PC-3 (cell line): ENCODE data around the gene PNMA6E. TPM values are rescaled to one million over a fixed set of nuclear protein-coding genes. Genes with fewer than 3 reads are reported as not detected.

ENCODE experiments used
- ATAC-seq: fragments of 200-7000 bp; cut with Tn5 transposase; 2 replicates; pipeline ENCODE4 v1.9.1; 2020; ENCODE audit warnings: mild to moderate bottlenecking, moderate library complexity
- BruUV-seq: library from RNA; stranded (reverse); fragments of 400-500 nt; replicated peaks from 2 replicates; lab custom pipeline; 2021; lab: Mats Ljungman, UMichigan
- CTCF ChIA-PET: fragments of 300-600 bp; sonication (Branson Sonifier 250); formaldehyde crosslinking; loops from one replicate; lab custom pipeline; 2022; ENCODE audit warnings: antibody characterized with exemption; lab: Charles Lee
- POLR2A ChIA-PET: fragments of 300-600 bp; sonication (Branson Sonifier 250); formaldehyde crosslinking; loops from one replicate; lab custom pipeline; 2022; ENCODE audit warnings: antibody characterized with exemption; ENCODE audit not compliant: unreplicated experiment; lab: Charles Lee
- DNase-seq: peaks from one replicate; pipeline ENCODE4 v3.0.0-alpha.2; 2015
- H2AFZ ChIP-seq: fragments of 300-600 bp; sonication (generic); 2 replicates; pipeline ENCODE4 v1.6.0; 2016; ENCODE audit warnings: antibody characterized with exemption, low read length
- H3F3A ChIP-seq: fragments of 300-600 bp; sonication (generic); one replicate; pipeline ENCODE4 v1.6.0; 2017; ENCODE audit warnings: antibody characterized with exemption, low read length, control low read depth, mild to moderate bottlenecking; ENCODE audit not compliant: unreplicated experiment
- H3K27ac ChIP-seq: fragments of 300-600 bp; sonication (generic); 2 replicates; pipeline ENCODE4 v1.5.1; 2016; ENCODE audit warnings: mild to moderate bottlenecking, low read length
- H3K27me3 ChIP-seq: fragments of 300-600 bp; sonication (generic); 2 replicates; pipeline ENCODE4 v1.6.1; 2016; ENCODE audit warnings: low read length, mixed read lengths
- H3K36me3 ChIP-seq: fragments of 300-600 bp; sonication (generic); 2 replicates; pipeline ENCODE4 v1.6.1; 2016; ENCODE audit warnings: low read depth, mixed run types, low read length, mixed read lengths
- H3K4me1 ChIP-seq: fragments of 300-600 bp; sonication (generic); 2 replicates; pipeline ENCODE4 v1.5.1; 2016; ENCODE audit warnings: low read length; ENCODE audit not compliant: insufficient read depth
- H3K4me2 ChIP-seq: fragments of 300-600 bp; sonication (generic); 2 replicates; pipeline ENCODE4 v1.6.0; 2016; ENCODE audit warnings: low read length
- H3K4me3 ChIP-seq: fragments of 300-600 bp; sonication (generic); 2 replicates; pipeline ENCODE4 v1.5.1; 2016; ENCODE audit warnings: mild to moderate bottlenecking, low read length, mixed read lengths
- H3K79me2 ChIP-seq: fragments of 300-600 bp; sonication (generic); 2 replicates; pipeline ENCODE4 v1.6.1; 2017; ENCODE audit warnings: low read length, mixed read lengths
- H3K9ac ChIP-seq: fragments of 300-600 bp; sonication (generic); 2 replicates; pipeline ENCODE4 v1.6.0; 2016; ENCODE audit warnings: mild to moderate bottlenecking, low read length
- H3K9me2 ChIP-seq: fragments of 300-600 bp; sonication (generic); replicated peaks from 2 replicates; pipeline ENCODE4 v1.6.1; 2016; ENCODE audit warnings: mixed run types, low read length, mixed read lengths
- H3K9me3 ChIP-seq: fragments of 300-600 bp; sonication (generic); 2 replicates; pipeline ENCODE4 v1.6.1; 2016; ENCODE audit warnings: low read length, mixed read lengths
- H4K20me1 ChIP-seq: fragments of 300-600 bp; sonication (generic); 2 replicates; pipeline ENCODE4 v1.6.1; 2016; ENCODE audit warnings: low read length, mixed read lengths
- CTCF ChIP-seq: fragments of 300-600 bp; sonication (generic); conservative IDR thresholded peaks from 2 replicates; pipeline ENCODE4 v1.5.1; 2017; ENCODE audit warnings: antibody characterized with exemption, low read depth, mild to moderate bottlenecking, low read length
- EZH2 ChIP-seq: fragments of 300-600 bp; sonication (generic); IDR thresholded peaks from one replicate; pipeline ENCODE4 v1.6.1; 2017; ENCODE audit warnings: antibody characterized with exemption, mild to moderate bottlenecking, low read length; ENCODE audit not compliant: unreplicated experiment
- EZH2phosphoT487 ChIP-seq: fragments of 300-600 bp; sonication (generic); IDR thresholded peaks from 2 replicates; pipeline ENCODE4 v1.6.1; 2018; ENCODE audit warnings: mild to moderate bottlenecking, antibody characterized with exemption, low read length, borderline replicate concordance
- intact Hi-C: fragments of 100-400 bp; cut with micrococcal nuclease; formaldehyde crosslinking; loops from 2 replicates; pipeline ENCODE4 v1.9.0; 2023
- total RNA-seq: library from RNA; depleted of rRNA; stranded (reverse); fragments of >200 nt; gene quantifications from 2 replicates; pipeline ENCODE4 v1.2.3, GENCODE V29; 2014

The PNMA6E gene
- total RNA-seq, 1 experiment from 2014 or later, result not detected

- no peak for TF ChIP-seq CTCF
- TF ChIP-seq EZH2, result no peak
- no peak for TF ChIP-seq EZH2phosphoT487
- CTCF ChIA-PET, result no interaction called here
These were observed 46.4 kb upstream of the PNMA6E start for GRCh38 chrX:153447581-153447960.

GRCh38 chrX:153446950-153447580 lies 45.9 kb upstream of the PNMA6E start:
- Histone ChIP-seq H3K36me3 (no peaks in the 10 kb centered on the region), H3K27me3 (no peaks in the 10 kb centered on the region), H3K4me1 (peaks cover 6% of the 10 kb centered on the region; the same call in 1 of the 2 replicates), H2AFZ (no peak overlapping the region), H3K4me2 (no peak overlapping the region), H4K20me1 (no peaks in the 10 kb centered on the region), H3K9me2 (no peaks in the 10 kb centered on the region), H3F3A (no peaks in the 10 kb centered on the region), H3K4me3 (no peak overlapping the region), H3K79me2 (no peaks in the 10 kb centered on the region), H3K9ac (no peak overlapping the region), H3K27ac (no peak overlapping the region), H3K9me3 (no peaks in the 10 kb centered on the region)
- no TSS peak for BruUV-seq
- ATAC-seq (no peak), DNase-seq (no peak)
- TF ChIP-seq EZH2phosphoT487, result no peak
- POLR2A ChIA-PET, result no interaction called here
- CTCF ChIA-PET, result no interaction called here
- intact Hi-C loops, result no loop called here

More at GRCh38 chrX:153447581-153447960, 46.4 kb upstream of the PNMA6E start:
- no peaks in the 10 kb centered on the region for H3K9me3 ChIP-seq
- H3K4me2 ChIP-seq, result no peak overlapping the region
- H3K79me2 ChIP-seq, result no peaks in the 10 kb centered on the region
- no peaks in the 10 kb centered on the region for H3K36me3 ChIP-seq
- ATAC-seq (no peak), DNase-seq (no peak)
- H2AFZ ChIP-seq, result no peak overlapping the region
- no peaks in the 10 kb centered on the region for H3F3A ChIP-seq
- POLR2A ChIA-PET, result no interaction called here
- no TSS peak for BruUV-seq
- no peaks in the 10 kb centered on the region for H4K20me1 ChIP-seq
- no peaks in the 10 kb centered on the region for H3K27me3 ChIP-seq
- no peak overlapping the region for H3K9ac ChIP-seq
- peaks cover 6% of the 10 kb centered on the region; the same call in 1 of the 2 replicates for H3K4me1 ChIP-seq
- no peak overlapping the region for H3K27ac ChIP-seq
- intact Hi-C loops, result no loop called here
- H3K9me2 ChIP-seq, result no peaks in the 10 kb centered on the region
- H3K4me3 ChIP-seq, result no peak overlapping the region

GRCh38 chrX:153446636-153446936 lies 45.4 kb upstream of the PNMA6E start:
- DNase-seq, result no peak
- no peaks in the 10 kb centered on the region for H3K9me3 ChIP-seq
- H3K27ac ChIP-seq, result no peak overlapping the region
- H3F3A ChIP-seq, result no peaks in the 10 kb centered on the region
- no peaks in the 10 kb centered on the region for H3K79me2 ChIP-seq
- no peaks in the 10 kb centered on the region for H4K20me1 ChIP-seq
- no peaks in the 10 kb centered on the region for H3K27me3 ChIP-seq
- TF ChIP-seq CTCF, result no peak
- TF ChIP-seq EZH2, result no peak
- no peak for TF ChIP-seq EZH2phosphoT487
- BruUV-seq, result no TSS peak
- H2AFZ ChIP-seq, result no peak overlapping the region
- ChIA-PET POLR2A (no interaction called here), CTCF (no interaction called here)
- H3K9ac ChIP-seq, result no peak overlapping the region
- no peak overlapping the region for H3K4me2 ChIP-seq
- H3K4me1 ChIP-seq, result peaks cover 6% of the 10 kb centered on the region; the same call in 1 of the 2 replicates
- H3K4me3 ChIP-seq, result no peak overlapping the region
- intact Hi-C loops, result no loop called here
- H3K9me2 ChIP-seq, result no peaks in the 10 kb centered on the region
- no peak for ATAC-seq
- no peaks in the 10 kb centered on the region for H3K36me3 ChIP-seq
